GM12801 (cell line): Measurements from ENCODE around the gene KIAA0040.

Experiments used
- CTCF ChIP-seq: IDR thresholded peaks from one replicate; pipeline ENCODE4 v1.5.1; 2011; ENCODE audit warnings: control low read depth; ENCODE audit not compliant: insufficient read length; ENCODE audit errors: extremely low read depth

KIAA0040 gene

GRCh38 chr1:175145899-175146528 lies 46.6 kb downstream of the KIAA0040 start:
- TF ChIP-seq CTCF = no peak

- TF ChIP-seq CTCF = no peak
Observed at GRCh38 chr1:175138579-175138978, 54.0 kb downstream of the KIAA0040 start.

- TF ChIP-seq CTCF = no peak
Observed at GRCh38 chr1:175137369-175137768, 55.2 kb downstream of the KIAA0040 start.

- no peak for TF ChIP-seq CTCF
Observed at GRCh38 chr1:175136246-175136645, 56.3 kb downstream of the KIAA0040 start.

- TF ChIP-seq CTCF = no peak
Observed at GRCh38 chr1:175134500-175134899, 58.1 kb downstream of the KIAA0040 start.

GRCh38 chr1:175133673-175134435 lies 58.7 kb downstream of the KIAA0040 start:
- TF ChIP-seq CTCF = no peak

GRCh38 chr1:175132436-175132835 lies 60.1 kb downstream of the KIAA0040 start:
- TF ChIP-seq CTCF = no peak
